Gastrocnemius medialis (tissue), 4 donors: ENCODE results near the gene RPS27L.

Experiments used
- POLR2A ChIP-seq, 2 donors: fragments of 450-650 bp; IDR thresholded peaks; one replicate each; pipeline ENCODE4 v1.6.1; 2017; ENCODE audit warnings: antibody characterized with exemption in 2 of 2, mild to moderate bottlenecking in 2 of 2, moderate library complexity in 2 of 2
- TF ChIP-seq, protein P1 (sequence below), 5 experiments: fragments of 450-650 bp in 3 of 5; fragments of 200-600 bp in 2 of 5; sonication (generic) in 2 of 5; IDR thresholded peaks in 4 of 5; conservative IDR thresholded peaks in 1 of 5; 1 replicate in 4 of 5; 2 replicates in 1 of 5; pipeline ENCODE4 v1.5.1; 2016 to 2019; ENCODE audit warnings: antibody characterized with exemption in 5 of 5, mild to moderate bottlenecking in 3 of 5, moderate library complexity in 3 of 5

DNA sequence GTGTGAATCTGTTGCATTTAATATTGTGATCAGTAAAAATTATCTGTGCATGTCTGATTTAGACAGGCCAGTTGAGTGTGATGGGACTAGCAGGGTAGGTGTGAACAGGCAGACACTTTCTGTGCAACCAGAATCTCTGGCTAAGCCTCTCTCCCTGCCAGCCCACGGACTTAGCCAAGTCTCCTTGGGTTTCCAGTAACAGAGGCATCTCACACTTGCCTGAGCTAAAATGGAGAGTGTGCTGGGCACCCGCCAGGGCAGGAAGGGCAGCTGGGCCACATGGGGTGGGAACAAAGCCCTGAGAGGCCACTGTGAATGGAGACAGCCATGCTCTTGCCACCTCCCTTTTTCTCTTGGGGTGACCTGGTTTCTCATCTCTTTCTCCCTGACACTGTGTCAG lies 12.5 kb upstream of the RPS27L start:
- TF ChIP-seq, protein P1, sequence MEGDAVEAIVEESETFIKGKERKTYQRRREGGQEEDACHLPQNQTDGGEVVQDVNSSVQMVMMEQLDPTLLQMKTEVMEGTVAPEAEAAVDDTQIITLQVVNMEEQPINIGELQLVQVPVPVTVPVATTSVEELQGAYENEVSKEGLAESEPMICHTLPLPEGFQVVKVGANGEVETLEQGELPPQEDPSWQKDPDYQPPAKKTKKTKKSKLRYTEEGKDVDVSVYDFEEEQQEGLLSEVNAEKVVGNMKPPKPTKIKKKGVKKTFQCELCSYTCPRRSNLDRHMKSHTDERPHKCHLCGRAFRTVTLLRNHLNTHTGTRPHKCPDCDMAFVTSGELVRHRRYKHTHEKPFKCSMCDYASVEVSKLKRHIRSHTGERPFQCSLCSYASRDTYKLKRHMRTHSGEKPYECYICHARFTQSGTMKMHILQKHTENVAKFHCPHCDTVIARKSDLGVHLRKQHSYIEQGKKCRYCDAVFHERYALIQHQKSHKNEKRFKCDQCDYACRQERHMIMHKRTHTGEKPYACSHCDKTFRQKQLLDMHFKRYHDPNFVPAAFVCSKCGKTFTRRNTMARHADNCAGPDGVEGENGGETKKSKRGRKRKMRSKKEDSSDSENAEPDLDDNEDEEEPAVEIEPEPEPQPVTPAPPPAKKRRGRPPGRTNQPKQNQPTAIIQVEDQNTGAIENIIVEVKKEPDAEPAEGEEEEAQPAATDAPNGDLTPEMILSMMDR (IDR thresholded peaks at IDR 0.05 in 4 of 5, conservative IDR thresholded peaks at IDR 0.05 in 1 of 5): no peak
- TF ChIP-seq POLR2A (IDR thresholded peaks at IDR 0.05): no peak
